HEK293 (cell line): Measurements from ENCODE around the gene COMMD10.

Experiments used
- GLI4 ChIP-seq: fragments of 450-650 bp; formaldehyde crosslinking; IDR thresholded peaks from 2 replicates; pipeline ENCODE4 v1.5.1; 2016; ENCODE audit warnings: missing biosample characterization, missing genetic modification characterization
- PRDM1 ChIP-seq: fragments of 450-650 bp; formaldehyde crosslinking; IDR thresholded peaks from 2 replicates; pipeline ENCODE4; 2016; ENCODE audit warnings: missing biosample characterization, missing genetic modification characterization
- ZNF239 ChIP-seq: fragments of 450-650 bp; formaldehyde crosslinking; IDR thresholded peaks from 2 replicates; pipeline ENCODE4 v1.5.1; 2016; ENCODE audit warnings: missing biosample characterization, missing genetic modification characterization
- ZNF473 ChIP-seq: fragments of 450-650 bp; formaldehyde crosslinking; IDR thresholded peaks from 2 replicates; pipeline ENCODE4 v1.5.1; 2017; ENCODE audit warnings: missing biosample characterization, missing genetic modification characterization
- ZNF623 ChIP-seq: fragments of 450-650 bp; formaldehyde crosslinking; IDR thresholded peaks from 2 replicates; pipeline ENCODE4 v1.5.1; 2016; ENCODE audit warnings: missing biosample characterization, missing genetic modification characterization
- ZNF629 ChIP-seq: fragments of 450-650 bp; formaldehyde crosslinking; IDR thresholded peaks from 2 replicates; pipeline ENCODE4 v1.5.1; 2017; ENCODE audit warnings: missing biosample characterization, missing genetic modification characterization
- ZSCAN16 ChIP-seq: fragments of 450-650 bp; formaldehyde crosslinking; IDR thresholded peaks from 2 replicates; pipeline ENCODE4 v1.5.1; 2016; ENCODE audit warnings: missing biosample characterization, missing genetic modification characterization
- TF ChIP-seq, protein P1 (sequence below): fragments of 450-650 bp; formaldehyde crosslinking; IDR thresholded peaks from 2 replicates; pipeline ENCODE4 v1.5.1; 2016; ENCODE audit warnings: missing biosample characterization, missing genetic modification characterization
- TF ChIP-seq, protein P2 (sequence below): fragments of 450-650 bp; formaldehyde crosslinking; IDR thresholded peaks from 2 replicates; pipeline ENCODE4 v1.5.1; 2016; ENCODE audit warnings: missing biosample characterization, missing genetic modification characterization

DNA sequence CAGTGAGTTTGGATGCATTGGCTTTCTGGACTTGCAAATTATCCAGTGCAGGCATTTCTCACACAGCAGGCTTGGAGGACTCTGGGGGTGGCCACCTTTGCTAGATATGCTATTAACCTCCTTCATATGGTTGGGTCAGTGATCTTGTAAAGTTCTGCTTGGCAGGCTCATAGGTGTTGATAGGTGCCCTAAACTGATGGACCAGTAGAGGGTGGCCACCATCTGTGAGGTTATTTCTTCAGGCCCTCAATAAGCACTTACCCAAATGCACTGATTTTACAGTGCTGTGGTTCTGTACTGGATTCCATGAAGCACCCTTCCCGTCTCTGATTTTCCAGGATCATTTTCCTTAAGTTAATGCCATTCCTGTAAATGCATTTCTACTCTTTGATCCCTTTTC is 216.3 kb downstream of the COMMD10 start:
- TF ChIP-seq, protein P1, sequence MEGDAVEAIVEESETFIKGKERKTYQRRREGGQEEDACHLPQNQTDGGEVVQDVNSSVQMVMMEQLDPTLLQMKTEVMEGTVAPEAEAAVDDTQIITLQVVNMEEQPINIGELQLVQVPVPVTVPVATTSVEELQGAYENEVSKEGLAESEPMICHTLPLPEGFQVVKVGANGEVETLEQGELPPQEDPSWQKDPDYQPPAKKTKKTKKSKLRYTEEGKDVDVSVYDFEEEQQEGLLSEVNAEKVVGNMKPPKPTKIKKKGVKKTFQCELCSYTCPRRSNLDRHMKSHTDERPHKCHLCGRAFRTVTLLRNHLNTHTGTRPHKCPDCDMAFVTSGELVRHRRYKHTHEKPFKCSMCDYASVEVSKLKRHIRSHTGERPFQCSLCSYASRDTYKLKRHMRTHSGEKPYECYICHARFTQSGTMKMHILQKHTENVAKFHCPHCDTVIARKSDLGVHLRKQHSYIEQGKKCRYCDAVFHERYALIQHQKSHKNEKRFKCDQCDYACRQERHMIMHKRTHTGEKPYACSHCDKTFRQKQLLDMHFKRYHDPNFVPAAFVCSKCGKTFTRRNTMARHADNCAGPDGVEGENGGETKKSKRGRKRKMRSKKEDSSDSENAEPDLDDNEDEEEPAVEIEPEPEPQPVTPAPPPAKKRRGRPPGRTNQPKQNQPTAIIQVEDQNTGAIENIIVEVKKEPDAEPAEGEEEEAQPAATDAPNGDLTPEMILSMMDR: no peak
- TF ChIP-seq PRDM1 (tag by site-specific recombination) (no peak), ZNF473 (tag by site-specific recombination) (no peak), ZNF623 (tag by site-specific recombination) (no peak), GLI4 (tag by site-specific recombination) (no peak), ZNF239 (tag by site-specific recombination) (no peak), ZNF629 (no peak), ZSCAN16 (no peak)
- TF ChIP-seq, protein P2, sequence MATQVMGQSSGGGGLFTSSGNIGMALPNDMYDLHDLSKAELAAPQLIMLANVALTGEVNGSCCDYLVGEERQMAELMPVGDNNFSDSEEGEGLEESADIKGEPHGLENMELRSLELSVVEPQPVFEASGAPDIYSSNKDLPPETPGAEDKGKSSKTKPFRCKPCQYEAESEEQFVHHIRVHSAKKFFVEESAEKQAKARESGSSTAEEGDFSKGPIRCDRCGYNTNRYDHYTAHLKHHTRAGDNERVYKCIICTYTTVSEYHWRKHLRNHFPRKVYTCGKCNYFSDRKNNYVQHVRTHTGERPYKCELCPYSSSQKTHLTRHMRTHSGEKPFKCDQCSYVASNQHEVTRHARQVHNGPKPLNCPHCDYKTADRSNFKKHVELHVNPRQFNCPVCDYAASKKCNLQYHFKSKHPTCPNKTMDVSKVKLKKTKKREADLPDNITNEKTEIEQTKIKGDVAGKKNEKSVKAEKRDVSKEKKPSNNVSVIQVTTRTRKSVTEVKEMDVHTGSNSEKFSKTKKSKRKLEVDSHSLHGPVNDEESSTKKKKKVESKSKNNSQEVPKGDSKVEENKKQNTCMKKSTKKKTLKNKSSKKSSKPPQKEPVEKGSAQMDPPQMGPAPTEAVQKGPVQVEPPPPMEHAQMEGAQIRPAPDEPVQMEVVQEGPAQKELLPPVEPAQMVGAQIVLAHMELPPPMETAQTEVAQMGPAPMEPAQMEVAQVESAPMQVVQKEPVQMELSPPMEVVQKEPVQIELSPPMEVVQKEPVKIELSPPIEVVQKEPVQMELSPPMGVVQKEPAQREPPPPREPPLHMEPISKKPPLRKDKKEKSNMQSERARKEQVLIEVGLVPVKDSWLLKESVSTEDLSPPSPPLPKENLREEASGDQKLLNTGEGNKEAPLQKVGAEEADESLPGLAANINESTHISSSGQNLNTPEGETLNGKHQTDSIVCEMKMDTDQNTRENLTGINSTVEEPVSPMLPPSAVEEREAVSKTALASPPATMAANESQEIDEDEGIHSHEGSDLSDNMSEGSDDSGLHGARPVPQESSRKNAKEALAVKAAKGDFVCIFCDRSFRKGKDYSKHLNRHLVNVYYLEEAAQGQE: no peak
